K562 (cell line): ENCODE data around the gene KASH5. TPM values are rescaled to one million over a fixed set of nuclear protein-coding genes. Genes with fewer than 3 reads are reported as not detected.

Experiments used
- BRCA1 ChIP-seq, 2 experiments: fragments of 450-650 bp in 1 of 2; sonication (generic) in 1 of 2; formaldehyde crosslinking in 1 of 2; IDR thresholded peaks; 2 replicates each; pipeline versions ENCODE4 v1.5.0 to v1.6.1; 2017 to 2020; ENCODE audit warnings: mild to moderate bottlenecking in 1 of 2, missing genetic modification reagents in 1 of 2
- CREBBP ChIP-seq: IDR thresholded peaks from one replicate; pipeline ENCODE4 v1.6.1; 2012; ENCODE audit warnings: low read depth, mild to moderate bottlenecking, control low read depth, inconsistent platforms, low read length
- CTCFL ChIP-seq: IDR thresholded peaks from 2 replicates; pipeline ENCODE4 v1.6.1; 2011; ENCODE audit warnings: borderline replicate concordance, low read depth, mild to moderate bottlenecking, moderate library complexity, low read length; ENCODE audit not compliant: insufficient read depth, poor library complexity, severe bottlenecking
- DIDO1 ChIP-seq: fragments of 450-650 bp; IDR thresholded peaks from 2 replicates; pipeline ENCODE4 v1.6.1; 2016; ENCODE audit warnings: low read depth, missing biosample characterization, missing genetic modification characterization
- FOXP4 ChIP-seq: sonication (generic); formaldehyde crosslinking; IDR thresholded peaks from 2 replicates; pipeline ENCODE4 v1.8.0; 2022; ENCODE audit warnings: mild to moderate bottlenecking, missing genetic modification reagents, borderline replicate concordance
- HEY1 ChIP-seq: fragments of 250-450 bp; sonication (Bioruptor Pico); IDR thresholded peaks from 2 replicates; pipeline ENCODE4 v1.5.0; 2020; ENCODE audit warnings: mild to moderate bottlenecking, moderate library complexity, borderline replicate concordance
- HNRNPH1 ChIP-seq: fragments of 200-400 bp; formaldehyde crosslinking; optimal IDR thresholded peaks from 2 replicates; pipeline ENCODE3; 2017; ENCODE audit warnings: low read depth, mild to moderate bottlenecking, low read length, moderate library complexity
- MBD1 ChIP-seq: fragments of 250-450 bp; sonication (Bioruptor Pico); IDR thresholded peaks from 2 replicates; pipeline ENCODE4 v1.8.0; 2022; ENCODE audit warnings: inconsistent platforms
- MXD1 ChIP-seq: fragments of 250-450 bp; sonication (Bioruptor Pico); IDR thresholded peaks from 2 replicates; pipeline ENCODE4 v1.8.0; 2021; ENCODE audit warnings: borderline replicate concordance, mild to moderate bottlenecking, moderate library complexity; ENCODE audit not compliant: poor library complexity, severe bottlenecking
- NFE2 ChIP-seq: IDR thresholded peaks from 2 replicates; pipeline ENCODE4 v1.6.1; 2014; ENCODE audit warnings: antibody characterized with exemption, low read depth
- PCBP1 ChIP-seq: fragments of 200-400 bp; formaldehyde crosslinking; IDR thresholded peaks from 2 replicates; pipeline ENCODE4 v1.6.1; 2018; ENCODE audit warnings: mild to moderate bottlenecking, low read depth, low read length; ENCODE audit not compliant: poor library complexity, severe bottlenecking
- PKNOX1 ChIP-seq: fragments of 450-650 bp; IDR thresholded peaks from 2 replicates; pipeline ENCODE4 v1.6.1; 2016
- POLR2AphosphoS2 ChIP-seq: IDR thresholded peaks from 2 replicates; pipeline ENCODE4 v1.6.1; 2012; ENCODE audit warnings: low read length, improper control_type of control experiment
- RBM25 ChIP-seq: fragments of 200-400 bp; formaldehyde crosslinking; IDR thresholded peaks from 2 replicates; pipeline ENCODE4 v1.6.1; 2018; ENCODE audit warnings: low read length, low read depth, moderate library complexity; ENCODE audit not compliant: severe bottlenecking
- SLC30A9 ChIP-seq: fragments of 250-450 bp; sonication (Bioruptor Pico); IDR thresholded peaks from 2 replicates; pipeline ENCODE4 v1.8.0; 2022; ENCODE audit warnings: mild to moderate bottlenecking, moderate library complexity
- SPI1 ChIP-seq: IDR thresholded peaks from 2 replicates; pipeline ENCODE4 v1.6.1; 2011; ENCODE audit warnings: low read depth, low read length, control low read depth, borderline replicate concordance
- TRIM28 ChIP-seq: fragments of 450-650 bp; IDR thresholded peaks from 2 replicates; pipeline ENCODE4 v1.6.1; 2017
- ZEB2 ChIP-seq: fragments of 450-650 bp; IDR thresholded peaks from 2 replicates; pipeline ENCODE4 v1.6.1; 2016
- ZNF197 ChIP-seq: fragments of 200-800 bp; sonication (Bioruptor generic); IDR thresholded peaks from 2 replicates; pipeline ENCODE4 v1.6.1; 2016; ENCODE audit warnings: low read depth, missing genetic modification characterization, missing compliant biosample characterization
- ZNF778 ChIP-seq: fragments of 450-650 bp; formaldehyde crosslinking; IDR thresholded peaks from 2 replicates; pipeline ENCODE4 v1.4.0; 2020; ENCODE audit warnings: mild to moderate bottlenecking, moderate library complexity
- polyA plus RNA-seq, 8 experiments: library from polyadenylated mRNA; depleted of rRNA in 4 of 8; stranded (reverse) in 5 of 8; unstranded in 3 of 8; fragments of >200 nt; fragmentation: Nextera tagmentation in 2 of 8; fragmentation: Illumina TruSeq in 1 of 8; extraction: Ambion mirVana in 2 of 8; extraction: Trizol in 1 of 8; gene quantifications; 2 replicates each; pipeline versions ENCODE4 v1.2.1 to v1.2.3, GENCODE V29; 2011 to 2014; ENCODE audit warnings: inconsistent platforms in 1 of 8, missing spikeins in 1 of 8
- total RNA-seq, 7 experiments: library from RNA; depleted of rRNA in 6 of 7; stranded (reverse); fragments of >200 nt in 6 of 7; fragmentation: Illumina TruSeq in 2 of 7; extraction: Trizol in 2 of 7; gene quantifications; 2 replicates each; pipeline versions ENCODE4 v1.2.1 to v1.2.3, GENCODE V29; 2011 to 2021; ENCODE audit warnings: low replicate concordance in 1 of 7

The KASH5 gene
- total and polyA plus RNA-seq, 9 of the 15 experiments (the other 6 are each of a cell fraction or from before 2014, with no cell fraction given) = 0.07 to 0.84 (median 0.34) TPM; not detected in 1

GRCh38 chr19:49453013-49453756 is 65.1 kb downstream of the KASH5 start, which contains the start of gene ALDH16A1 (continued):
- TF ChIP-seq ZNF778 (no peak), PCBP1 (no peak), HNRNPH1 (no peak), FOXP4 (CRISPR knock-in tag) (no peak), MBD1 (CRISPR knock-in tag) (no peak), CTCFL (no peak), TRIM28 (0 out of 2 replicates have a peak, but pooled peaks have one; percentile 17), NFE2 (peak; percentile 29; the same call in 1 of the 2 replicates), HEY1 (no peak), POLR2AphosphoS2 (peak; percentile 88; the same call in 1 of the 2 replicates), SPI1 (peak; percentile 21; the same call in 1 of the 2 replicates), MXD1 (CRISPR knock-in tag) (no peak), ZNF197 (CRISPR knock-in tag) (no peak), PKNOX1 (peak; percentile 50), RBM25 (peak; percentile 35), DIDO1 (tag) (no peak), BRCA1 (IDR thresholded peaks at IDR 0.05) (no peak), BRCA1 (CRISPR knock-in tag; IDR thresholded peaks at IDR 0.05) (no peak), CREBBP (no peak), ZEB2 (0 out of 2 replicates have a peak, but pooled peaks have one; percentile 39), SLC30A9 (CRISPR knock-in tag) (no peak)
